Hypothalamus (tissue), 51 donors: ENCODE results near the gene CTBP2.

Experiments
- DNase-seq, 51 donors: peaks; one replicate each; lab custom pipeline; 2025; lab: John Stamatoyannopoulos, UW

Gene CTBP2

GRCh38 chr10:125032474-125033020, 127.8 kb downstream of the CTBP2 start:
- no peak for DNase-seq

- DNase-seq, result no peak
These were observed 129.7 kb downstream of the CTBP2 start for GRCh38 chr10:125030567-125031197.

GRCh38 chr10:125029584-125030242, 130.7 kb downstream of the CTBP2 start:
- DNase-seq, result no peak

GRCh38 chr10:125027871-125028869, 132.2 kb downstream of the CTBP2 start:
- DNase-seq, result peak in 5 of 51 donors; percentile 19 to 53 (median 30)

- DNase-seq, result no peak
These were observed 133.2 kb downstream of the CTBP2 start for GRCh38 chr10:125026974-125027735.

GRCh38 chr10:125026036-125026931, 134.1 kb downstream of the CTBP2 start:
- DNase-seq, result no peak

GRCh38 chr10:125025341-125025740, 135.0 kb downstream of the CTBP2 start:
- DNase-seq, result no peak

- peak in 2 of 51 donors; percentile 17 to 67 for DNase-seq
These were observed 135.7 kb downstream of the CTBP2 start for GRCh38 chr10:125024497-125025234.

- peak in 26 of 51 donors; percentile 18 to 69 (median 36) for DNase-seq
These were observed 136.4 kb downstream of the CTBP2 start for GRCh38 chr10:125023862-125024496.

- peak in 14 of 51 donors; percentile 16 to 60 (median 44) for DNase-seq
These were observed 137.1 kb downstream of the CTBP2 start for GRCh38 chr10:125023255-125023654.

- DNase-seq, result no peak
These were observed 137.7 kb downstream of the CTBP2 start for GRCh38 chr10:125022671-125023070.

- no peak for DNase-seq
These were observed 138.5 kb downstream of the CTBP2 start for GRCh38 chr10:125021686-125022344.

- DNase-seq, result no peak
These were observed 139.5 kb downstream of the CTBP2 start for GRCh38 chr10:125020871-125021270.

GRCh38 chr10:125020386-125020785, 140.0 kb downstream of the CTBP2 start:
- no peak for DNase-seq

GRCh38 chr10:125018576-125019143, 141.7 kb downstream of the CTBP2 start:
- no peak for DNase-seq

GRCh38 chr10:125017547-125018298, 142.6 kb downstream of the CTBP2 start:
- no peak for DNase-seq
